Lower leg skin (tissue), 4 donors: ENCODE data around the gene EVX2. TPM values are rescaled to one million over a fixed set of nuclear protein-coding genes. Genes with fewer than 3 reads are reported as not detected.

Source experiments
- DNase-seq, 2 donors: peaks; one replicate each; pipeline ENCODE4 v3.0.0-alpha.2; 2019; ENCODE audit warnings: low spot score in 2 of 2
- H3K4me3 ChIP-seq: fragments of 200-600 bp; sonication (generic); 2 replicates; pipeline ENCODE4 v1.5.1; 2017; ENCODE audit warnings: mild to moderate bottlenecking, low read depth; ENCODE audit not compliant: poor library complexity, severe bottlenecking
- CTCF ChIP-seq, 3 donors: fragments of 450-650 bp; IDR thresholded peaks; one replicate each; pipeline ENCODE4 v1.5.1; 2016; ENCODE audit warnings: antibody characterized with exemption in 3 of 3, mild to moderate bottlenecking in 3 of 3, moderate library complexity in 2 of 3
- POLR2A ChIP-seq, 2 donors: fragments of 450-650 bp; IDR thresholded peaks; one replicate each; pipeline ENCODE4 v1.6.1; 2016 to 2017; ENCODE audit warnings: antibody characterized with exemption in 2 of 2, mild to moderate bottlenecking in 1 of 2, moderate library complexity in 1 of 2
- WGBS, 2 donors: methylation state at CpG; one replicate each; pipeline ENCODE4 v1.1.5; 2018; 5-methylcytosine and 5-hydroxymethylcytosine counted together
- intact Hi-C: fragments of 100-400 bp; cut with DNase I; formaldehyde crosslinking; loops from one replicate; pipeline ENCODE4 v1.15.0; 2023; ENCODE audit warnings: low total_unique reads
- total RNA-seq, 4 donors: library from RNA; depleted of rRNA; stranded (reverse); fragments of >200 nt; gene quantifications; one replicate each; pipeline ENCODE4 v1.1.0, GENCODE V29; 2016

The EVX2 gene
- total RNA-seq, 4 donors from 2014 or later, result not detected

- H3K4me3 ChIP-seq, result no peak overlapping the region
- peak in 1 of 2 donors; percentile 65 for DNase-seq
- no peak for TF ChIP-seq CTCF (IDR thresholded peaks at IDR 0.05)
- no peak for TF ChIP-seq POLR2A (IDR thresholded peaks at IDR 0.05)
- 4 to 6% methylated on average over 26 of the region's 26 CpGs for WGBS, 2 donors
- intact Hi-C loops, result loop anchor here (5.0 kb wide), 1 partner anchor 397 kb away; no protein-coding TSS in a partner anchor
Measured at GRCh38 chr2:176084611-176085119, 903 bp upstream of the EVX2 start.

DNA sequence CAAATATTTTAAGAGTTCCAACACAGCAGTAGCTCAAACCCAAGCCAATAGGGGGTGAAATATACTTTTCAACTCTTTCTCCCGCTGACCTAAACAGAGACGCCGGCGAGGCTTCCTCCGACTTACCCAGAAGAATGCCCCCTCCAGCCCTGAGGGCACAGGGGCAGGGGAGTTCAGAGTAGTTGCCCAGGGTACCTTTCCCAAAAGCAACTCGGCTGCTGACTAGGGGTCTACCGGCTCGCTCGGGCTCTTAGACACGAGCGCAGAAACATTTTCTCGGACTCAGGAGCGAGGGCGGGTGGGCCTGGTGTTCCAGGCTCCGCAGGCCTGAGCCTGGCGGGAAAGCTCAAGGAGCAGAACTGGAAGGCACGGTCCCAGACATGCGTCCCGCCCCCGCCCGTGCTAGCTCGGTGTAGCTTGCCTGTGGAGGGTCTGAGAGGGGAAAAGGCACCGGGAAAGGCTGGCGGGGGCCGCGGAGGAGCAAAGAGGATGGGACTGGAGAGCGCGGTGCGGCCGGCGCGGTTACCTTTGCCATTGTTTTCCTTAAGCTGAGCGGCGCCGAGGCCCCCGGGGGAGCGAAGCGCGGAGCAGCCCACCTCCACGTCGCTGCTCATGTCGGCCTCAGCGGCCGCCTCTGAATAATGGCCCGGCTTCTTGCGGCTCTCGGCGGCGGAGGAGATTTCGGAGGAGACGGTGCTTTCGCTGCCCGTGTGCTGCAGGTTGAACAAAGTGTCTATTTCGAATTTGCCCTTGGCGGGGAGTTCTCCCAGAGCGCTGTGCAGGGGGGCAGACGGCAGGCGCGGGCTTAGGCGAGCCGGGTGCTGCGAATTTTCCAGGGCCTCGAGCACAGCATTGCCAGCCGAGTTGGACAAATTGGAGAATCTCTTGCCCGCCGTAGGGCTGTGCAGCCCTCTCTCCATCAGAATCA is 674 bp downstream of the EVX2 start:
- intact Hi-C loops, result no loop called here
- 6 to 11% methylated on average over 51 to 54 of the region's 66 CpGs for WGBS, 2 donors
- peak in 1 of 2 donors; percentile 82 for DNase-seq
- H3K4me3 ChIP-seq, result no peak overlapping the region
- TF ChIP-seq CTCF (IDR thresholded peaks at IDR 0.05), result no peak
- TF ChIP-seq POLR2A (IDR thresholded peaks at IDR 0.05), result no peak

DNA sequence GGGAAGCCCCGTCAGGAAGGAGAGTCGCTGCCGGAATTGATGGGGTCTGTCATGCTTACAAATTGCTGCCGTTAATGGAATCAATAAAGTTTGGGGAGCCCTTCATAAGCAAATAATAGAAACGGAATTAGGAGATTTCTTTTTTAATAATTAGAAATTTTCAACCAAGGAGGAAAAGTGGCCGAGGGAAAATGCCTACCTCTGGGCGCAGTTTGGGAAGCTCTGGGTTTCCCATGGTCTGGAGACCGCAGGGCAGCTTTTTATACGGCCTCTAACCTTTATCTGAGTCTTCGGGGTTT is 1.3 kb downstream of the EVX2 start:
- H3K4me3 ChIP-seq, result no peak overlapping the region
- TF ChIP-seq POLR2A (IDR thresholded peaks at IDR 0.05) (no peak), CTCF (IDR thresholded peaks at IDR 0.05) (no peak)
- intact Hi-C loops, result no loop called here
- WGBS, 2 donors, result 13 to 17% methylated on average over 10 of the region's 10 CpGs
- no peak for DNase-seq

DNA sequence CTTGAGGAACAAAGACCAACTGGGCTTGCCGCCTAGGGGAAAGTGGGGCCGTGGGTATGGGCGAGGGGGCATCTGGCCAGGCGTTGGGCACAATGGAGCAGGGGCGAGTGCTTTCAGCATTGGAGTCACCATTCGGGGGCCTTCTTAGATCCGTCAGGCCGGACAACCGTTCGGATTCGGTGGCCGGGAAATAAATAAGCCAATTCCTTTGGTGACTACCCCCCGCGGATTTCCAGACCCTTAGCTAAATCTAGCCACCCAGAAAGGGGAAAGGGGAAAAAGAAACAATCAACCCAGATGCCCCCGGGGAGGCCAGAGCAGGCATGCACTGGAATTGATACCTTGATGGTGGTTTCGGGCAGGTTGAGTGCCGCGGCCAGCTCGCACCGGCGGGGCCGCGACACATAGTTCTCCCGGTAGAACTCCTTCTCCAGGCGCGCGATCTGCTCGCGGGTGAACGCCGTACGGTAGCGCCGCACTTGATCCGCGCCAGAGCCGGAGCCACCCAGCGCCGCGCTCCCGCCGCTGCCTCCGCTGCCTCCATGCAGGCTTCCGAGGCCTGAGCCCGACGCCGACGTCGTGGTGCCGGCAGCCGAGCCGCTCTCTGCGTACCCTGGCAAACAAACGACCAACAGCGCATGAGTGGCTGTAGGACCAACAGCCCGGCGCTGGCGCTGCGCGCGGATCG is 1.8 kb downstream of the EVX2 start:
- intact Hi-C loops, result no loop called here
- no peak overlapping the region for H3K4me3 ChIP-seq
- 10 to 11% methylated on average over 44 to 59 of the region's 62 CpGs for WGBS, 2 donors

DNA sequence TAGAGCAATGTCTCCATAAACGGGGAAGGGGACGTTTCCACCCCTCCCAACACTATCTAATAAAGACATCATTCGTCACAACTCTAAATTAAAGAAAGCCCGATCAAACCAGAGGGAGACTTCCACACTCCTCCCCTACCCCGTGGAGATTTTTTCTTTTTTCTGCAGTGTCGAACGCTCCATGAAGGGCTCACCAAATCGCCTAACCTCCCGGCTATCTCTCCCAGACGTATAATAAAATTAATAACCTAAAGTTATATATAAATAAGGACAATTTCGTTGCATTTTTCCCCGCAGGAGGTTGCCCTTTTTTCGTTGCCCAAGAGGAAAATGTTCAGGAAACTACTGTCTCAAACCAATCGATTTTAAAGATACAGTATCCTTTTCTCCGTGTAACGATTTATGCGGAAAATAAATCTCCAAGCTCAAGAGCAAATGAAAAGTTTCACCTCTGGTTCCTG is 2.4 kb downstream of the EVX2 start:
- H3K4me3 ChIP-seq, result no peak overlapping the region
- TF ChIP-seq CTCF (IDR thresholded peaks at IDR 0.05) (no peak), POLR2A (IDR thresholded peaks at IDR 0.05) (no peak)
- 12 to 14% methylated on average over 17 of the region's 17 CpGs for WGBS, 2 donors
- intact Hi-C loops, result no loop called here
- DNase-seq, result no peak

More for the DNA sequence above, 1.8 kb downstream of the EVX2 start:
- TF ChIP-seq CTCF (IDR thresholded peaks at IDR 0.05) (no peak), POLR2A (IDR thresholded peaks at IDR 0.05) (no peak)
- peak in 1 of 2 donors; percentile 76 for DNase-seq
